A549 (cell line): ENCODE results near the gene GHRHR. TPM values are rescaled to one million over a fixed set of nuclear protein-coding genes. Genes with fewer than 3 reads are reported as not detected.

Experiments
- ATAC-seq, 2 experiments: fragments of 200-7000 bp in 1 of 2; fragments of >200 bp in 1 of 2; cut with Nextera tagmentation in 1 of 2; cut with Tn5 transposase in 1 of 2; 3 replicates each; pipeline versions ENCODE4 v1.8.0 to v1.9.1; 2018 to 2020; ENCODE audit warnings: mild to moderate bottlenecking in 1 of 2, moderate library complexity in 1 of 2
- CTCF ChIA-PET: fragments of 300-600 bp; sonication (Branson Sonifier 250); formaldehyde crosslinking; extraction: SDS; loops from one replicate; lab custom pipeline; 2021; ENCODE audit warnings: antibody characterized with exemption, inconsistent platforms; lab: Yijun Ruan, JAX
- POLR2A ChIA-PET: fragments of 350-600 bp; formaldehyde crosslinking; extraction: SDS; loops from one replicate; lab custom pipeline; 2021; ENCODE audit warnings: antibody characterized with exemption, inconsistent platforms; lab: Yijun Ruan, JAX
- DNase-seq, 2 experiments: peaks; one replicate each; pipeline versions ENCODE4 v3.0.0 to v3.0.0-alpha.2; 2011 to 2016; ENCODE audit warnings: low read depth in 1 of 2, low spot score in 1 of 2
- FAIRE-seq: peaks from 2 replicates; lab custom pipeline; 2011; peaks lifted over from hg19 to GRCh38; lab: Jason Lieb, UNC
- H3K27ac ChIP-seq, 2 experiments: fragments of >200 bp; sonication (Bioruptor Twin); formaldehyde crosslinking; 3 replicates each; pipeline ENCODE4 v1.5.1; 2016 to 2017
- H3K4me1 ChIP-seq: fragments of >200 bp; sonication (Bioruptor Twin); formaldehyde crosslinking; 3 replicates; pipeline ENCODE4 v1.6.1; 2016
- H3K4me2 ChIP-seq: fragments of >200 bp; sonication (Bioruptor Twin); formaldehyde crosslinking; 3 replicates; pipeline ENCODE4 v1.6.1; 2016
- H3K4me3 ChIP-seq: fragments of >200 bp; sonication (Bioruptor Twin); formaldehyde crosslinking; 3 replicates; pipeline ENCODE4 v1.5.1; 2016
- H3K9me3 ChIP-seq: fragments of >200 bp; sonication (Bioruptor Twin); formaldehyde crosslinking; 3 replicates; pipeline ENCODE4 v1.6.1; 2016
- BHLHE40 ChIP-seq: IDR thresholded peaks from 2 replicates; pipeline ENCODE4 v1.6.1; 2012; ENCODE audit warnings: low read depth, low read length, inconsistent platforms
- CTCF ChIP-seq: fragments of >200 bp; sonication (Bioruptor Twin); formaldehyde crosslinking; IDR thresholded peaks from 3 replicates; pipeline ENCODE4 v1.5.1; 2016
- EHMT2 ChIP-seq: fragments of 200-600 bp; sonication (generic); IDR thresholded peaks from 2 replicates; pipeline ENCODE4 v1.6.1; 2016; ENCODE audit warnings: antibody characterized with exemption, low read depth, mild to moderate bottlenecking, moderate library complexity
- ESRRA ChIP-seq: fragments of 150-350 bp; IDR thresholded peaks from 2 replicates; pipeline ENCODE4 v1.6.1; 2014; ENCODE audit warnings: mild to moderate bottlenecking, low read length, borderline replicate concordance
- FOSB ChIP-seq: fragments of 250-450 bp; sonication (Bioruptor Pico); IDR thresholded peaks from 2 replicates; pipeline ENCODE4 v1.5.0; 2020; ENCODE audit warnings: mild to moderate bottlenecking, moderate library complexity
- FOSL2 ChIP-seq, 2 experiments: fragments of 450-650 bp in 1 of 2; fragments of >200 bp in 1 of 2; sonication (Bioruptor Twin) in 1 of 2; formaldehyde crosslinking; IDR thresholded peaks; 2 replicates each; pipeline versions ENCODE4 v1.5.0 to v1.6.1; 2016 to 2020; ENCODE audit warnings: mild to moderate bottlenecking in 1 of 2, moderate library complexity in 1 of 2
- FOXS1 ChIP-seq: fragments of 250-450 bp; sonication (Bioruptor Pico); IDR thresholded peaks from 2 replicates; pipeline ENCODE4 v1.5.0; 2020; ENCODE audit warnings: mild to moderate bottlenecking, moderate library complexity
- GATA3 ChIP-seq: IDR thresholded peaks from 2 replicates; pipeline ENCODE4 v1.6.1; 2012; ENCODE audit warnings: borderline replicate concordance
- HEYL ChIP-seq: fragments of 250-450 bp; sonication (Bioruptor Pico); IDR thresholded peaks from 2 replicates; pipeline ENCODE4 v1.8.0; 2021; ENCODE audit warnings: mild to moderate bottlenecking, moderate library complexity
- HOXA7 ChIP-seq: fragments of 250-450 bp; sonication (Bioruptor Pico); IDR thresholded peaks from 2 replicates; pipeline ENCODE4 v1.5.0; 2020; ENCODE audit warnings: mild to moderate bottlenecking, moderate library complexity
- HOXB13 ChIP-seq: fragments of 250-450 bp; sonication (Bioruptor Pico); IDR thresholded peaks from 2 replicates; pipeline ENCODE4 v1.5.0; 2020; ENCODE audit warnings: low read depth, mild to moderate bottlenecking, moderate library complexity
- HOXB5 ChIP-seq: fragments of 250-450 bp; sonication (Bioruptor Pico); IDR thresholded peaks from 2 replicates; pipeline ENCODE4 v1.5.0; 2020; ENCODE audit warnings: mild to moderate bottlenecking, moderate library complexity
- KDM1A ChIP-seq: fragments of 200-600 bp; sonication (generic); IDR thresholded peaks from 2 replicates; pipeline ENCODE4 v1.6.1; 2016; ENCODE audit warnings: low read depth, mild to moderate bottlenecking
- KDM5A ChIP-seq: fragments of 200-600 bp; sonication (generic); IDR thresholded peaks from 2 replicates; pipeline ENCODE4 v1.6.1; 2016; ENCODE audit warnings: antibody characterized with exemption, mild to moderate bottlenecking
- NFE2L2 ChIP-seq: fragments of 150-350 bp; conservative IDR thresholded peaks from 2 replicates; pipeline ENCODE4 v1.6.1; 2014; ENCODE audit warnings: low read length
- RFX5 ChIP-seq: fragments of 450-650 bp; IDR thresholded peaks from 2 replicates; pipeline ENCODE4 v1.7.1; 2014; ENCODE audit warnings: antibody characterized with exemption, mild to moderate bottlenecking, moderate library complexity
- RNF2 ChIP-seq: fragments of 200-600 bp; sonication (generic); IDR thresholded peaks from 2 replicates; pipeline ENCODE4 v1.6.1; 2016; ENCODE audit warnings: low read depth, mild to moderate bottlenecking, antibody characterized with exemption, moderate library complexity, borderline replicate concordance
- SMC3 ChIP-seq: fragments of >200 bp; sonication (Bioruptor Twin); formaldehyde crosslinking; IDR thresholded peaks from 3 replicates; pipeline ENCODE4 v1.6.1; 2018; ENCODE audit warnings: inconsistent platforms
- SREBF2 ChIP-seq: fragments of 450-650 bp; IDR thresholded peaks from 2 replicates; pipeline ENCODE4 v1.6.1; 2014; ENCODE audit warnings: mild to moderate bottlenecking, moderate library complexity
- TP53 ChIP-seq: fragments of 250-450 bp; sonication (Bioruptor Pico); IDR thresholded peaks from 2 replicates; pipeline ENCODE4 v1.5.0; 2021; ENCODE audit warnings: mild to moderate bottlenecking, moderate library complexity
- ZFP36 ChIP-seq: fragments of 450-650 bp; IDR thresholded peaks from 2 replicates; pipeline ENCODE4 v1.6.1; 2014; ENCODE audit warnings: borderline replicate concordance; ENCODE audit not compliant: partially characterized antibody
- ZNF302 ChIP-seq: fragments of 250-450 bp; sonication (Bioruptor Pico); IDR thresholded peaks from 2 replicates; pipeline ENCODE4 v1.9.0; 2021; ENCODE audit warnings: inconsistent platforms, mild to moderate bottlenecking, moderate library complexity
- WGBS: methylation state at CpG from one replicate; pipeline ENCODE4 v1.1.6; 2017; ENCODE audit errors: missing lambda C conversion rate; 5-methylcytosine and 5-hydroxymethylcytosine counted together
- polyA plus RNA-seq, 4 experiments: library from polyadenylated mRNA; depleted of rRNA in 3 of 4; stranded (reverse); fragments of >200 nt; fragmentation: RNase III in 1 of 4; extraction: RNeasy Plus Mini Kit Qiagen cat#74134 plus additional on column Dnase treatment in 1 of 4; gene quantifications; 2 replicates in 3 of 4; 3 replicates in 1 of 4; pipeline ENCODE4 v1.2.3, GENCODE V29; 2011 to 2017
- TF ChIP-seq, protein P1 (sequence below): fragments of 150-350 bp; IDR thresholded peaks from 2 replicates; pipeline ENCODE4 v1.6.1; 2014; ENCODE audit warnings: low read depth, mild to moderate bottlenecking, low read length

GHRHR gene
- polyA plus RNA-seq, 2 of the 4 experiments (the other 2 are of a cell fraction) = not detected

DNA sequence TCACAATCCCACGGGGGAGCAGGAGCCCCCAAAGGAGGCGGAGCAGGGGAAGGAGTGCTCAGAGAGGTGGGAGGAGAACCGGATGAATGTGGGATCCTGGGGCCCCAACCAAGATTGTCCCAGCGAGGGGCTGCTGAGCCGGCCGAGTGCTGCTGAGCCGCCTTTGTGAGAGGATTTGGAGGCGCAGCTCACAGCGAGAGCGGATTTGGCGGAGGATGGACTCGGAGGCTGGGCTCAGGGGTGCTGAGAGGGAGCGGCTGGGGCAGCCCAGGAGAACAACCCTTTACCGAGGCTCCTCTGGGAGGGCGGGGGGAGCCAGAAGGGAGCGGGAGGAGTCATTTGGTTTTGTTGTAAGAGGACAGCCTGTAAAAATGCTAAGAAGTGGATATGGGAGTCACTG lies 23.0 kb downstream of the GHRHR start (continued):
- TF ChIP-seq CTCF = no peak
- TF ChIP-seq ZNF302 = no peak
- no peak for TF ChIP-seq FOSL2 (IDR thresholded peaks at IDR 0.05)
- no peak for TF ChIP-seq FOSL2 (CRISPR knock-in tag; IDR thresholded peaks at IDR 0.05)
- no peak for TF ChIP-seq GATA3

GRCh38 chr7:30987178-30987577 lies 23.4 kb downstream of the GHRHR start:
- POLR2A ChIA-PET = no interaction called here
- H3K4me3 ChIP-seq = no peak overlapping the region
- H3K4me1 ChIP-seq = peaks cover 11% of the 10 kb centered on the region
- CTCF ChIA-PET = interaction anchor here (8.1 kb wide), 1 partner anchor 136 kb away, joined by 319 read pairs; no protein-coding TSS in a partner anchor
- WGBS = 70% methylated on average over 5 of the region's 7 CpGs
- ATAC-seq (no peak), FAIRE-seq (no peak), DNase-seq (no peak)
- no peak overlapping the region for H3K27ac ChIP-seq
- no peak overlapping the region for H3K4me2 ChIP-seq
- TF ChIP-seq FOXS1 (no peak), SREBF2 (no peak), BHLHE40 (no peak), HOXB5 (CRISPR knock-in tag) (no peak), HOXA7 (CRISPR knock-in tag) (no peak), NFE2L2 (no peak)
- no peaks in the 10 kb centered on the region for H3K9me3 ChIP-seq

DNA sequence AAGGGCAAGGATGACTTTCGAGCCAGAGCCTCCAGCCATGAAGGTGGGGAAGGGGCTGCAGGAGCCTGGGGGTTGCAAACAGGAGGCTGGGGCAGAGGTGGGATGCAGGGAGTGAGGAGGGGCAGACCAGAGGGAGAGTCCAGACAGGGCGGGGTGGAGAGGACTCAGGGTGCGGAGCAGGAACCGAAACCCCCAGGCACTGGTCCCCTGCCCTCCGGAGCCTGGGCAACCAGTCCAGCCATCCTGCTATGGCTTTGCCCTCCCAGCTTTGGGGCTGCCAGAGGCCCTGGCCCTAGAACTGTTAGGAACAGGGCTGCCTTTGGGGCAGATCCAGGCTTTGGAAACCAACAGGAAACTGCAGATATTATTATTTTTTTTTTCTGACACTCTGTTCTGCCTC lies 24.2 kb downstream of the GHRHR start:
- CTCF ChIA-PET = interaction anchor here (1.3 to 8.1 kb wide), 4 partner anchors 10 to 135 kb away, joined by 3 to 319 read pairs (median 30); no protein-coding TSS in a partner anchor
- Histone ChIP-seq H3K27ac (no peak overlapping the region; a peak in 2 of 6 replicates), H3K4me3 (no peak overlapping the region), H3K4me1 (peaks cover 11% of the 10 kb centered on the region), H3K9me3 (no peaks in the 10 kb centered on the region), H3K4me2 (peak overlapping the region; percentile 48; the same call in 1 of the 3 replicates)
- FAIRE-seq (no peak), ATAC-seq (no peak), DNase-seq (no peak)
- no peak for TF ChIP-seq ESRRA
- TF ChIP-seq FOSL2 (IDR thresholded peaks at IDR 0.05) = no peak
- TF ChIP-seq FOSL2 (CRISPR knock-in tag; IDR thresholded peaks at IDR 0.05) = no peak
- no peak for TF ChIP-seq KDM1A
- TF ChIP-seq FOSB = no peak
- no peak for TF ChIP-seq HOXB13 (CRISPR knock-in tag)
- TF ChIP-seq HEYL (CRISPR knock-in tag) = no peak
- TF ChIP-seq RFX5 = no peak
- no peak for TF ChIP-seq EHMT2
- TF ChIP-seq RNF2 = no peak
- TF ChIP-seq, protein P1, sequence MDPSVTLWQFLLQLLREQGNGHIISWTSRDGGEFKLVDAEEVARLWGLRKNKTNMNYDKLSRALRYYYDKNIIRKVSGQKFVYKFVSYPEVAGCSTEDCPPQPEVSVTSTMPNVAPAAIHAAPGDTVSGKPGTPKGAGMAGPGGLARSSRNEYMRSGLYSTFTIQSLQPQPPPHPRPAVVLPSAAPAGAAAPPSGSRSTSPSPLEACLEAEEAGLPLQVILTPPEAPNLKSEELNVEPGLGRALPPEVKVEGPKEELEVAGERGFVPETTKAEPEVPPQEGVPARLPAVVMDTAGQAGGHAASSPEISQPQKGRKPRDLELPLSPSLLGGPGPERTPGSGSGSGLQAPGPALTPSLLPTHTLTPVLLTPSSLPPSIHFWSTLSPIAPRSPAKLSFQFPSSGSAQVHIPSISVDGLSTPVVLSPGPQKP = no peak
- no peak for TF ChIP-seq ZFP36
- TF ChIP-seq SMC3 = no peak
- TF ChIP-seq GATA3 = no peak
- no peak for TF ChIP-seq KDM5A
- TF ChIP-seq TP53 (CRISPR knock-in tag) = no peak
- POLR2A ChIA-PET = no interaction called here
- WGBS = 79% methylated on average over 5 of the region's 5 CpGs
